GM12865 (cell line): ENCODE measurements around the gene NDUFB11.

Source experiments
- DNase-seq: peaks from one replicate; pipeline ENCODE4 v3.0.0; 2010; ENCODE audit warnings: low read depth
- H3K4me3 ChIP-seq: 2 replicates; pipeline ENCODE4 v1.5.1; 2011; ENCODE audit warnings: mild to moderate bottlenecking, low read depth, low read length, control low read depth
- CTCF ChIP-seq: IDR thresholded peaks from 2 replicates; pipeline ENCODE4 v1.5.1; 2011; ENCODE audit warnings: low read length, control low read depth, low read depth, inconsistent platforms; ENCODE audit not compliant: insufficient read depth; ENCODE audit errors: missing control alignments

NDUFB11 gene

GRCh38 chrX:47180346-47180745 lies 35.8 kb upstream of the NDUFB11 start:
- TF ChIP-seq CTCF: no peak
- DNase-seq: no peak
- H3K4me3 ChIP-seq: no peak overlapping the region

DNA sequence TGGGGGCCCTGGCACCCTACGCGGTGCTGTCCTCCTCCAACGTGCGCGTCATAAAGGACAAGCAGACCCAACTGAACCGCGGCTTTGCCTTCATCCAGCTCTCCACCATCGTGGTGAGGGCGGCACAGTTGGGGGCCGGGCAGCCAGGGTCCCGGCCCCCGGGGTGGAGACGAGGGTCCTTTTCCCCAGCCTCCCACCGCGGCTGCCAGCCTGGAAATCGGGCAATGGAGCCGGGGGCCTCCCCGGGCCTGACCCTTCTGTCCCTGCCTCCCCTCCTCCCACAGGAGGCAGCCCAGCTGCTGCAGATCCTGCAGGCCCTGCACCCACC lies 35.4 kb upstream of the NDUFB11 start:
- DNase-seq: no peak
- no peak for TF ChIP-seq CTCF

GRCh38 chrX:47179221-47179927 lies 34.9 kb upstream of the NDUFB11 start:
- H3K4me3 ChIP-seq: no peak overlapping the region
- no peak for DNase-seq
- TF ChIP-seq CTCF: no peak

More for the DNA sequence above, 35.4 kb upstream of the NDUFB11 start:
- no peak overlapping the region for H3K4me3 ChIP-seq

- TF ChIP-seq CTCF: no peak
- DNase-seq: no peak
Measured at GRCh38 chrX:47178337-47178736, 33.8 kb upstream of the NDUFB11 start.

DNA sequence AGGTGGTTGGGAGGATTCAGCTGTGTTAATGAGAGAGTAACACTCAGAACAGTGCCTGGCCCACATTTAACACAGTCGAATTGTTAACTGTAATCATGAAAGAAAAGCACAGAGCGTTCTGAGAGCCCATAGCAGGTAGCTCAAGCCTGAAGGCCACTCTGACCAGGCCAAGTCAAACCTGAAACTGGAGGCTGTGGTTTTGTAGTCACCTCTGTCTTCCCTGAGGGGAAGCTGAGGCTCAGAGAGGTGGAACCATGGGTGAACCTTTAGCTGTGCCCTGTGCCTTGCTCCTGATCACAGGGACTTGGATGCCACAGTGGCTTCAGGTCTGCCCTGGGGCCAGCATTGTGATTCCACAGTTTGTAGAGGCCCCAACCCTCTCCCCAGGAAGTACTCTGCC lies 32.6 kb upstream of the NDUFB11 start:
- no peak overlapping the region for H3K4me3 ChIP-seq
- no peak for TF ChIP-seq CTCF
- peak; percentile 14 for DNase-seq

More at GRCh38 chrX:47178337-47178736, 33.8 kb upstream of the NDUFB11 start:
- H3K4me3 ChIP-seq: no peak overlapping the region

DNA sequence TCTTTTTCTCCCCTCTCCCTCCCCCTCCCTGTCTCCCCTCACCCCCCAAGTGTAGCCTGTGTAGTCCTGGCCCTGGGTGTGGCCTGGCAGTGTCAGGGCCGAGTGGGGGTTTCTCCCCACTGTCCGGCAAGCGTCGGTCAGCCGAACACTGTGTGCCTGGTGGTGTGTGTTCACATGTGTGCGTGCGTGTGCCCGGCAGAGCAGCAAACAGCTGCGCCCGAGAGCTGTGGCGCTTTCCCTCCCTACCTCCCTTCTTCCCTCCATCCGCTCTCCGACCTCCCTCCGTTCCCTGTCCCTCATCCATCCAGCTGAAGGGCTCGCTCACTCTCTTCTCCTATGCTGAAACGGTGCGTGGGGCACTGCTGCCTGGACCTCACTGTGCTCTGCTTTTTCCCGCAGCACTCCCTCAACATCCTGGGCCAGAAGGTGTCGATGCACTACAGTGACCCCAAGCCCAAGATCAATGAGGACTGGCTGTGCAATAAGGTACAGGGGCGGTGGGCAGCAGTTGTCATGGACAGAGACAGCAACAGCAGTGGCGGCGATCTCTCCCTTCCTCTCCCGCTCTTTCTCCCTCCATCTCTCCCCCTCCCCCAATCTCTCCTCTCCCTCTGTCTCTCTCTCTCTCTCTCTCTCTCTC lies 31.7 kb upstream of the NDUFB11 start:
- H3K4me3 ChIP-seq: no peak overlapping the region

More for the DNA sequence above, 31.7 kb upstream of the NDUFB11 start:
- TF ChIP-seq CTCF: no peak
- DNase-seq: no peak
